Measurements from ENCODE around the gene MCIDAS.

Gene MCIDAS

DNA sequence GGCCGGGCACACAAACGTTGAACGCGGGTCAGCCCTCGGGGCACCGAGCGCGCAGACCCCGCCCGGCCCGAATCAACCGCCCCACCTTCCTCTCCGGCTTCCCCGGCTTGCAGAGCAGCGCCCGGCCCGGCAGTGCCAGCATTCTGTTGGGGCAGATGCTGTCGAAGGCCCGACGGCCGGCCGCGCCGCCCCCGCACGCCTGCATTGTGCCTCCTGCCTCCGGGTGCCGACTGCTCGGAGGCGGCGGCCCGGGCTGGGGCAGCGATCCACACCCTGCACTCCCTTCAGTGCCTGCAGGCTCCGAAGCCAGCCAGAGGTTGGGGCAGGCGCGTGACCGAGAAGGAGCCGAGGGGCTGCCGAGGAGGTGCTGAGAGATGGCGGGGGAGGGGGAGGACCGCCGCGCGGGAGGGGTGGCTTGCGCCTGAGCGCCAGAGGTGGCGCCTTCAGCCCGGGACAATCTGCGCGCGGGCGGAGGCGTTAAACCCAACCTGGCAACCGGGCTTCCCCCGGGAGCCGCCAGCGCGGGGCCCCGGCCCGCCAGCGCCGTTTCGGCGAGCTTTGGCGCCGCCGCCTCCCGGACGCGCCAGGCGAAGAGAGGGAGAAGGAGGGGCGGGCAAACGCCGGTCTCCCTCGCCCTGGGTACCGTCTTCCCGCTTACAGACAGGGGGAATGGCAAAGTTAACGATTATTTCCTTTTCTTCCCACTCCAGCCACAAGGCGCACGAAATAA, at the start of gene MCIDAS:
TSS of gene MCIDAS (minus strand) at position 382 of the 730 bp plus-strand sequence. CDS start at position 205, 177 bp downstream.
- DNase-seq: peak; percentile 72

DNA sequence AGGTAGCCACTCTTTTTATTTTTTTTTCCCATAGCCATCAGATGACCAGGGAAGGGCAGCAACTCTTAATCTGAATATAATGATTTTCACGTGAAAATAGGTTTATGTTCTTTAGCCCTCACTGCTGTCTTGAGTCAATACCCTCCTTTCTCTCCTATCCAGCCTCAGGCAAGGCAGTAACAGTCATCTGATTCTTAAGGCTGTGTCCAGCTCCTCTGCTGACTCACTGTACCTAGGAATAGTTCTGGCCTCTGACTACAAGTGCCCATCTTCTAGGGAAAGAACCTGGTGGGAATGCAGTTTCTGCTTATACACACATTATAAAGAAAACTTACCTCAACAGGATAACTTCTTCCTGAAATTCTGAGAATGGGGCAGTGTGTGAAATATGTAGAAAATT, 49.7 kb upstream of the MCIDAS start:
- DNase-seq: peak; percentile 76

DNA sequence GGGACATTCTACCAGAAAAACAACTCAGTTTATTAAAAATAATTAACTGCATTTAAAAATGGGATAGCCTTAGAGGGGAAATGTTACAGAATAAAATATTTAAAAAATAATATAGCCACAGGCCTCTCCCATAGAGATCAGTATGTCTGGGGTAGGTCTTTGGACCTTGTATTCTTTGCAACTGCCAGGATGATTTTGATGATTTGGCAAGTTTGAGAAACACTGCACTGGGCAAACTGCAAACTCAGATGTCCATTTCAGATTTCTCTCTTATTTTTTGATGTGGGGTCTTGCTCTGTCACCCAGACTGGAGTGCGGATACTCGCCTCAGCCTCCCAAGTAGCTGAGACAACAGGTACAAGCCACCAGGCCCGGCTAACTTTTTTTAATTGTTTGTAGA, 31.2 kb upstream of the MCIDAS start:
- no peak for DNase-seq

DNA sequence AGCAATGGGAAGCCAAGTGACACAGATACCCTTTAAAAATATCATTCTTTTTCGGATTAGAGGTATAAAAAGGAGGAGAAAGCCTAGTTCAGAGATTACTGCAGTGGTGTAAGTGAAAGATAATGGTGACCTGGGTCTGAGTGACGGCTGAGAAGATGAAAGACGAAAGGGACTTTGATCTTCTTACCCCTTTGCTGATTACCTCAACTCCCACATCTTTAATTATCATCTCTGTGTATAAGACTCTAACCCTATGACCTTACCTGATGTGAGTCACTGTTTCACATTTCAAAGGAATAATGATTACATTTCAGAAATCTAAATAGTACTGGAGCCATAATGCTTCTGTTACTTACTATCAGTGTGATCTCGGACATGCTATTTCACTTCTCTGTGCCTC, 27.7 kb upstream of the MCIDAS start:
- DNase-seq: no peak

DNA sequence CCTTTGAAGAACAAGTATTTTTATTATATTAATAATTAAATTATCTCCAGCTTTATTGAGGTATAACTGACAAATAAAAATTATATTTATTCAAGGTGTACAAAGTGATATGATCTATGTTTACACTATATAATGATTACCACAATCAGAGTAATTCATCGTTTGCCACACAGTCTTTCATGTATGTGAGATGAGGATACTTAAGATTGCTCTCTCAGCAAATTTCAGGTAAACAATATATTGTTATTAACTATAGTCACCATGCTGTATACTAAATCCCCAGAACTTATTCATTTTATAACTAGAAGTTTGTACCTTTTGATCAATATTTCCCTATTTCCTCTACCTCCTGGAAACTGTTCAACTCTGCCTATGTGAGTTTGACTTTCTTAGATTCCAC, 22.9 kb upstream of the MCIDAS start:
- DNase-seq: no peak

DNA sequence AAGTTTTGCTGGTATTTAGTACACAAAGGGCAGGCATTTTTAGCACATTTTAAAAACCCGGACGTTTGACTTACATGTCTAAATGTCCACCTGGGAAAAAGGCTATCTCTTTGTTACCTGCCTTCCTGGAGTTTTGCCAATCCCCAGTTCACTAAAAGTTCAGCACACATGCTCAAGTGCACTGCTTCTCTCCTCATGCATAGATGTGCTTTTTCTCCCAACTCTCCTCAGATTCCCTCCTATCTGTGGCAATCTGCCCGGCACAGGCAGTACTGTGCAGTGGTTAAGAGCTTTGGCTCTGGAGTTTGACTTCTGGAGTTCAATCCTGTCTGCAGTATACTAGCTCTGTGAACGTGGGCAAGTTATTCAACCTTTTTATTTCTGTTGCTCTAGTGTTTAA, 14.6 kb upstream of the MCIDAS start:
- no peak for DNase-seq

DNA sequence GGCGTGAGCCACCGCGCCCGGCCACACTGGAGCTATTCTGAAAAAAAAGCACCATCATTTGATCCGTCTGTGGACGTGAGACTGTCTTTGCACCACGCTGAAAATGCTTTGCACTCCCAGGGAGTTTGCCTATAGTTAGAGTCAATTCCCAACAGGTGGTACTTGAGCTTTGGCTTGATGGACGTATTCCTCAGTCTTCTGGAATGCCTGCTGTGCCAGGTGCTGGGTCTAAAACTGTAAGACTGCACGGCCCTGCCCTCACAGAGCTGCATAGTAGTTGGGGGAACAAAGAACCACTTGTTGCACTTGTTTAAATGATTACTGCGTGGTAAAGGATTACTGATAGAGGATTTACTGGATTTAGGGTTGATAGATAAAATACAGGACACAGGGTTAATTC, 9.7 kb upstream of the MCIDAS start:
- DNase-seq: no peak

DNA sequence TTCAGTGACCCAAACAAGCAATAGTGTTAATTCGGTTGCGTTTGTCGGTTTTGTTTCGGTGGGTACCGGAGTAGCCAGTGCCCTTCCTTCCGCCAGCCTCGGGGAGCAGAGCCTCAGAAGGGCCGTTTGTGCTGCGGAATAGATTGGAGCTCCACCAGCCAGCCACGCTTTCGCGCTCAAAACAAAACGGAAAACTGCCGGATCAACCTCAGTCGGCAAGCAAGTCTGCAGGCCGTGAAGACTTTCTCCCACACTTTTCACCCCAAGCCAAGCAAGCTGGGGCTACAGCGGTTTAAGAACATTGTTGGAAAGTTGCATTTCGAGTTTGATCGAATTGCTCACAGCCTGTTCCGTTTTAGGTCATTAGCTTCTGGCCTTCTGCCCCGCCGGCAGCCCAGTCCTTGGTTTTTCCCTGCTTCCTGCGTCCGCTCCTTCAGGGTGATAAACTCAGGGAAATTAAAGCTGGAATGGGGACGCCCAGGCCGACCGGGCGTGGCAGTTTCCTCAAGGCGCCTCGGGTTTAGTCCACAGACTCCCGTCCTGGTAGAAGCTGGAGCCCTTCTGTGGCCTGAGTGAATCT, 7.1 kb upstream of the MCIDAS start:
- DNase-seq: peak; percentile 55

DNA sequence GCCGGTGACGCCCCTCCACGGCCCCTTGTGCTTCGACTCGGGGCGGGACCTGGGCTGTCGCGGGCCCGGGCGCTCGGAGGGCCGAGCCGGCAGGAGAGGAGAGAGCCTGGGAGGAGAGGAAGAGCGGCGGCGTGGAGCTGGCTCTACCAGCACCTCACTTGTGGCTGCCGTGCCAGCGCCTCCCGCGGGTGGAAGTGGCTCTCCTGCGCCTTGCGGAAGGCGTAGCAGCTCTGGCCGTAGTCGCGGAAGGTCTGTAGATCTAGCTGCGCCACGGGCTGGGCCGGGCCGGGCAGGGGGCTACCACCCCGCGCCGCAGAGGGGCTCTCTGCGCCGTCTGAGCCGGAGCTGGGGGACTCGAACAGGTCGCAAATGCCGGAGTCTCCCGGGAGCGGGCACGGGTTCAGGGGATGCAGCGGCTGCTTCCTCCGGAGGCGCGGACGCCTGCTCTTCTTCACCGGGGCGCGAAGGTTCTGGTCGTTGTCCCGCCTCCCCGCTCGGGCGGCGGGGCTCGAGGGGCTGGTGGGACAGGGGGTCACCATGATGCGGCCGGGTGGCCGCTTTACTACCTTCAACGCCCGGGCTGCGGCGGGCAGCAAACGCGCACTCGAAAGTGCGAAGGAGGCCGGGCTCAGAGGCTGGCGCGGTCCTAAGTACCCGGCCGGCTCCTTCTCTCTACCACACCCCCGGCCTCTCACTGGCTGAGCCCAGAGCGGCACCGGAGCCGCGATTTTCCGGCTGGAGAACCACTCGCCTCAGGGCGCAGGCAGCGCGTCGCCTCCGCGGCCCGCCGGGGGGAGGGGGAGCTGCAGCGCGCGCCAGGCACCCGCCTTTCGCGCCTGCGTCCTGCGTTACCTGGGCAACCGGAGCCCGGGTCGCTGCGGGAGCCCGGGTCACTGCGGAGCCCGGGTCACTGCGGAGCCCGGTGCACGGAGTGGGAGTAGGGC, 6.1 kb upstream of the MCIDAS start, which contains the start of gene CCNO:
TSS of gene CCNO (minus strand) at position 624 of the 944 bp plus-strand sequence. CDS start at position 539, 85 bp downstream.
- DNase-seq: peak; percentile 89

DNA sequence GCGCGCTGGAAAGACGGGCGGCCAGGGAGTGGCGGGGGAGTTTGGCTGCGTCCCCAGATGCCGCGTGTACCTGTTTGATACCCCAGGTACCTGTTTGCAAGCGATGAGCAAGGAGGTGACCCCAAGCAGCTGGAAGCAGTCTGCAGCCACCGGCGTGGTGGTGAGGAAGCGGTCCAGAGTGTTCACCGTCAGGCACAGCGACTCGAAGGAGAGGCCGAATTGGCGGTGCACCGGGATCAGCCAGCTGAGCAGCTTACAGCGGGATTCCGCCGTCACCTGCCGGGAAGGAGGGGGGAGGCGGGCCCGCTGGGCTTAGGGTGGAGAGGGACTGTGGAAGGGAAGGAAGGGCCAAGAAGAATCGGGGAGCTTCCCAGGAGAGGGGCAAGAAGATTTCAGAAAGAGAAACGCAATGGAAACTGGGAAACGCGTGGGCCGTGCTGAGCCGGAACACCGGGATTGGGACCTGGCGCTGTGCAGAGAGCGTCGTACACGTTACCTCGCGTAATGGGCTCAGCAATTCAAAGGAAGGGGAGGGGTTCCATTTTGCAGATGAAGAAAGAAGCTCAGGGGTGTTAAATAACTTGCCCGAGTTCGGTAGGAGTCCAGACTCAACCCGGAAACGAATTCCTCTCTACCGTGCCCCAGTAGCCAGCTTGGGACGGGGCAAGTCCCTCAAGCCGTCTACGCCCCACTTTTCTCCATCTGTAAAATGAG, 5.3 kb upstream of the MCIDAS start:
- DNase-seq: peak; percentile 57

DNA sequence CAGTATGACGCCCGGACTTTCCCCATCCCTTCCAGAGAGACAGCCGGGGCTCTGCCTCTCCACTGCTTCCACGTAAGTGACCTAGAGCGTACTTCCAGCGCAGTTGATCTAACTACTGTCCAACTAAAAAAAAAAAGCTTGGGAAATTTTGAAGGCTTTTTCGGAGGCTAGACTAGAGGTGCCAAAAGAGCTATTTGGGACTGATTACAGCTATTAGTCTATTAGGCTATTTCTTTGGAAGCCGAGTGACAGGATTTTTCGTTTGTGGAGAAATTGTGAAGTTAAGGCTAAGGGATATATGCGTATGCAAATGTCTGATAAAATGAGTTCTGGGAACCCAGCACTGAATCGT, 4.8 kb upstream of the MCIDAS start:
- DNase-seq: peak; percentile 13

DNA sequence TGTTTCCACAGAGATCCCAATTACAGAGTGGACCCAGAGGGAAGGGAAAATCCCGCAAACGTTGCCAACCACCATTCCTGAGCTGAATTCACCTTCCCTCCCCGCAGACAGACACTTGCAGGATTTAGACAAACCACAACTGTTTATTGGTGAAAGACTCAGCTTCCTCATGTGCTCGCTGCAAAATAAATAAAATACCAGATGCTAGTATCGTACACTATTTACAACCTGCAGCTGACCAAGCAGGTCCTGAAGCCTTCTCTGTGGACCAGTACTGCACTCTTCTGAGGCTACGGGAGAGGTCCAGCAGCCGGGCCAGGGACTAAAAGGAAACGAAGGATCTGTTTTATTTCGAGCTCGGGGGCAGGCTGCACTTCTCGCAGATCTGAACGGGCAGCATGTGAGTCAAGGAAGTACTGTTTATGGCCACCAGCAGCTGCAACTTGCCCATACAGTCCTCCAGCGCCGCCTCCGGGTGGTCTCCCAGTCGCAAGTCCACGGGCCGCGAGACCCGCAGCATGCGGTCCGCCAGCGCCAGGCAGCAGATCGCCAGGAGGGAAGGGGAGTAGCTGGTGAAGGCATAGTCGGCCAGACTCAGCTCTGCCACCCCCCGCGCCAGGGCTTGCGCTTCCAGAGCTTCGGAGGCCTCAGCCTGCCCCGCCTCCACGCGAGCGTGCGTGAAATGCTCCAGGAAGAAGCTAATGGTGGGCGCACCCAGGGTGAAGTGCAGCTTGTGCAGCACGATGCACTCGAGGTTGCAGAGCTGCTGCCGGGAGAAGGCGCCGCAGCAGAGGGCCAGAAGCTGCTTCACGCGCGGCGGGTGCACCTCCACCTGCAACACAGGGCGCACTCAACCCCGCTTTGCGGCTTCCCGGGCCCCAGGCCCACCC, 4.2 kb upstream of the MCIDAS start:
- peak; percentile 46 for DNase-seq

DNA sequence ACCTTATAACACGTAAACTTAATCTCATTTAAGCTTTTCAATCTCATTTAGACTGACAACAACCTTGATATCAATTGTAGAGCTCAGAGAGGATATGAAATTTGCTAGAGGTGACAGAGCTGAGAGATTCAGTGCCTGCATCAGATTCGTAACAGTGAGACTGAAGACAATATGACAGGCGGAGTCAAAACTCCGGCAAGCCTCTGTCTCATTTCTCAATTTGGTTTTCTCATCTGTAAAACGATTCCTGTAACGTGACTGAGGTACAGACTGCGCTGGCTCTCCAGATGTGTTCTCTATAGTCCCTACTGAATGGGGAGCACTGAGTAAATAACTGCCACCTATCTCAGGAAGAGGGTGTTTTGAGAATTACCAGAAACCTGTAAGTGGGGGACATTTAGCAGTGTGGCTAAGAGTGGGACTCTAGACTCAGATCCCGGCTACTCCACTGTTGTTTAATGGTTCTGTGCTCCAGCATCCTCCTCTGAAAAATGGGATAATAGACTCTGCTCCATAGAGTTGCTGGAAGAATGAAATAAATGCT, 3.0 kb upstream of the MCIDAS start:
- DNase-seq: no peak

DNA sequence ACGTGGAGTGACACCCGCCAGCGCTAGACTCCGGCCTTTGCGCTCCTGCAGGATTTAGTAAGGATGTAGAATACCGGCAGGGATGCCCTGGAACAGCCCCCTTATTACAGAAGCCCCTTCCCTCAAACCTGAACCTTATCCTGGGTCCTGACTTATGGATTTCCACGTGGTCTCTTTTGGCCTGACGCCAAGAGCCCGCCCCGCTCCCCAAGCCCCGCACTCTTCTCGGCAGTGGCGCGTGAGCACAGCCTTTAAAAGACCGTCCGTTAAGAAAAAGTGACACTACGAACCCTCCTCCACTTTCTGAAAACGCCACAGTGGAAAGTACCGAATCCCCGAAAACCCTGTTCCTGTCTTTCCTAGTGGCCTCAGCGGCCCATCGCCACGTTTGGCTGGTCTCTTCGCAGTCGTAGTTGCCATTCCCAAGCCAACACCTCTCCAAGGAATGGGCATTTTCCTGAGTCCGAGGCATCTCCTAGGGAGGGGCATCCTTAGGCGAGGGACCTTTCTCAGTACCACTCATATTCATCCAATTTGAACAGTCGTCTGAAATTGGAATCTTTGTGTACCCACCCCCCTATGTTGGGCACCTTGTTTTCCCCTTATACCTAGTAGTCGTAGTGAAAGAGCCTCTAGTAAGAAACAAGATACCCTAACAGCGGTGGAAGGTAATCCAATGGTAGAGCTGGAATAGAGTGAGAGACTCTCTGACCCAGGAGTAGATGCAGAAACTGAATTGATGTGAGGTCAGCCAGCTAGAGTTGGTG, 732 bp upstream of the MCIDAS start:
- DNase-seq: no peak

DNA sequence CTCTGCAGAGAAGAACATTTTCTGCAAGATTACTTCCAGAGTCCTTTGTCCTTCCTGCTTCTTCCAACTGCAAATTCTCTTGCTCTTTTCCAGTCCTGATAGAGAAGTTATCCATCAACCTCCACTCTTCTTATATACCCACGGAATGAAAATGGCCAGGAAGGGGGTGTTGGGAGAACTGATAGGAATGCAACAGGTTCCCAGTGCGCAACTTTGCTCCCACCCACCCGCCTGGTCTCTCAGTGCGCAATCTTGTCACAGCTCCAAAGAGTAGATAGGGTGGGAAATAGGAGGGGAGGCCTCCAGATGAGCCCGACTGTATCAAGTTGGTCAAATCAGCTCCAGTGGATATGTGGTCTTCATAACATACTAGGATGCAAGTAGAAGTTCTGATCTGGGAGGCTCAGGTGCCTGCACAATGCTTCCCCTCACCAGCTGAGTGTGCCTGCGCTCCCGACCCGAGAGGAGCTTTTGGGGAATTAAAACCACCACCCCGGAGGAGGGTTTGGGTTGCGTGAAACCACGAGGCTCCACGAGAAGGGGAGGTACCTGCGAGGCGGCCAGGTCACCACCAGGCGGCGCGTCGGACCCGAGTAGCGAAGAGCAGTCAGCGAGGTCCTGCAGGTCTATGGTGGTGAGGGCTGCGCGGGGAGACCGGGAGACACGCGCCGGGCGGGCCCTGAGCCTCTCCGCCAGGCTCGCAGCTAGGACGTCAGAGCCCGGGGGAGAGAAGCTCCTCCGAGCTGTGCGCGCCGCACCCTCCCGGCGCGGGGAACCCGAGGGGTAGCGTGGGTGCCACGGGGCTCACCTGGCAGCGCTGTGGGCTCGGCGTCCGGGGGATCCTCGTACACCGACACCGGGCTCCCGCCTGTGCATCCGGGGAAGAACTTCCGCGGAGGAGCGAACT, 835 bp downstream of the MCIDAS start:
- DNase-seq: peak; percentile 81

DNA sequence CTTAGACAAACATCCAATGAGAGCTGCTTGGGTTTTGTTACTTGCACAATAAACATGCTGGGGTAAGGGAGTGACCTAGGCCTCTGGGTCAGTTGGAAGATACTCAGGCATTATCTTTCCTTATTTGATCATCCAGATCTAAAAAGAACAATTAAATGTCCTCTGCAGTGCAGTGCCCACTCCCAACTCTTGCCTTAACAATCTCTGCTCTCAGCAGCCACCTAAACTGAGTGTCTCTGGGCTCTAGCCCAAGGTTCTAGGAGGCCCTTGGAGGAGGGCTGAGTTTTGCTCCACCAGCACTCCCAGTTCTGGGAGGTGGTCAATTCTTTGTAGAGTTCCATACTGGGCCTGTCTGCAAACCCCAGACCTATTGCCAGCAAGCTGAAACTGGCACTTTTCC, 1.8 kb downstream of the MCIDAS start:
- DNase-seq: no peak

DNA sequence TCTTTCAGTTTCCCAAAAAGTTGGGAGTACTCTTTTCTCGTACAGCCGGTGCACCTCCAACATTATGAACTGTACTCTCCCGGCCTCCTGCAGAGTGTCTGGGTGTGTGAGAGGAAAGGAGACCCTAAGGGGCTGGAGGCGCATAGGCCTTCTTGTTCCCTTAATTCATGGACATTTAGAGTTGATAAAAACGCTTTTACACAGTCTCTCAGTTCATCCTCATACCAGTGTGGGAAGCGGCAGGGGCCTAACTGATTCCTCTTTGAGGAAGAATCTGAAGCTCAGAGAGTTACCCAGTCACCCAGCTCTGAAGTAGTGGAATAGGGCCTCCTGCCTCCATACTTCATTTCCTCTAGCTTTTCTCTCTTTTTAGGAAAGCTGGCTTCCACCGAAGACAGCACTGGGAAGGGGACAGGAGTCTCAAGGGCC, 3.3 kb downstream of the MCIDAS start:
- DNase-seq: no peak

DNA sequence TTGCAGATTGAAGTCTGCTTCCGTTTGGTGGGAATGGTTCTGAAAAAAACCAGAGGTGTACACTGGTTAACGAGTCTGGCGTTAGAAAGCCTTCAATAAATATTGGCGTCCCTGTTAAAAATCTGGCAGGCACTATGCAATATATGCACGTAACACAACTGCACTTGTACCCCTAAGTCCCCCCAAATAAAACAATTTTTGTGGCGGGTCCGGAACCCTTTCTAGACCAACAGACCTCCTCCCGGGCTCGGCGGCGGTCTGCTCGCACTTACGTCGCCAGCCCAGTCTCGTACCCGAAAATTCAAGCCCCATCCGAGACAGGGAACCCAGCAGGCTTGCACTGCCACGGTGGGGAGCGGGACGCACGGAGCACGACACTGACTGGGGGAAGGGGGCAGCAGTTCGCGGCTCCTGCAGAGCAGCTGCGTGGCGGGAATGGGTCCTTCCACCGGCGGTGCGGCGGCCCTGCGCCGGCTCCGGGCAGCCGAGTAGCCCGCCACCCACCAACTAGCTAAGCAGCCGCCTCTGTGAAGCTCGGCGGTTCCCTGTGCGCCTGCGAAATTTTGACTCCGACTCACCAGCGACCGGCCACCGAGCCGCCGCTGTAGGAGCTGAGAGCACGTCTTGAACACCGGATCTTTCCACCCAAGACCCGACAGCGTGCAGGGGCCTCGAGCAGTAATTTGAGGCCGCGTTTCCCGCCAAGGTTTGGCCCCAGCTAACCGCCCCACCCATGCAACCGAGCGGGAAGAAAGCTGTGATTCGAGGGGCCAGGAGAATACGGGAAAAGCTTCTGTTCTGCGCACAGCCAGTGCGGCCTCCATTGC, 3.9 kb downstream of the MCIDAS start:
- DNase-seq: no peak
